HG03354 (cell line): ENCODE results near the gene SEC61G.

Experiments
- ATAC-seq: cut with Tn5 transposase; IDR thresholded peaks from one replicate; pipeline ENCODE4 v1.9.1; 2021; ENCODE audit warnings: mild to moderate bottlenecking; ENCODE audit not compliant: unreplicated experiment, poor library complexity, severe bottlenecking

SEC61G gene

GRCh38 chr7:54758702-54759592, at the start of gene SEC61G:
Gene SEC61G, minus strand, starts transcription at chr7:54759211. Its CDS starts 1,623 bp downstream, at chr7:54757588.
- ATAC-seq, result peak; percentile 97

GRCh38 chr7:54802841-54803240, 43.8 kb upstream of the SEC61G start:
- no peak for ATAC-seq

GRCh38 chr7:54802114-54802513, 43.1 kb upstream of the SEC61G start:
- no peak for ATAC-seq

GRCh38 chr7:54799792-54800191, 40.8 kb upstream of the SEC61G start:
- ATAC-seq, result no peak

GRCh38 chr7:54798530-54798929, 39.5 kb upstream of the SEC61G start:
- ATAC-seq, result no peak

GRCh38 chr7:54796853-54797252, 37.8 kb upstream of the SEC61G start:
- ATAC-seq, result no peak

- ATAC-seq, result no peak
Observed at GRCh38 chr7:54796150-54796549, 37.1 kb upstream of the SEC61G start.

- no peak for ATAC-seq
Observed at GRCh38 chr7:54792383-54792782, 33.4 kb upstream of the SEC61G start.

- ATAC-seq, result peak; percentile 85
Observed at GRCh38 chr7:54788664-54789063, 29.7 kb upstream of the SEC61G start.

- ATAC-seq, result no peak
Observed at GRCh38 chr7:54785261-54785660, 26.2 kb upstream of the SEC61G start.

- no peak for ATAC-seq
Observed at GRCh38 chr7:54783952-54784351, 24.9 kb upstream of the SEC61G start.

GRCh38 chr7:54782829-54783228, 23.8 kb upstream of the SEC61G start:
- ATAC-seq, result no peak

- no peak for ATAC-seq
Observed at GRCh38 chr7:54782314-54782713, 23.3 kb upstream of the SEC61G start.

- ATAC-seq, result no peak
Observed at GRCh38 chr7:54781134-54781920, 22.3 kb upstream of the SEC61G start.

- no peak for ATAC-seq
Observed at GRCh38 chr7:54780490-54780889, 21.5 kb upstream of the SEC61G start.

GRCh38 chr7:54778696-54779540, 19.9 kb upstream of the SEC61G start:
- no peak for ATAC-seq

- ATAC-seq, result no peak
Observed at GRCh38 chr7:54778166-54778565, 19.2 kb upstream of the SEC61G start.

GRCh38 chr7:54774785-54775740, 16.1 kb upstream of the SEC61G start:
- ATAC-seq, result no peak
